WTC11 (cell line): ENCODE measurements around the gene PRSS53. TPM values are rescaled to one million over a fixed set of nuclear protein-coding genes. Genes with fewer than 3 reads are reported as not detected.

ENCODE experiments used
- ATAC-seq: fragments of 200-7000 bp; cut with Tn5 transposase; 2 replicates; pipeline ENCODE4 v1.10.0; 2021; ENCODE audit warnings: mild to moderate bottlenecking, moderate library complexity
- CTCF ChIA-PET: fragments of 300-600 bp; sonication (Branson Sonifier 250); formaldehyde crosslinking; loops from one replicate; lab custom pipeline; 2021; ENCODE audit warnings: antibody characterized with exemption; lab: Charles Lee
- POLR2A ChIA-PET: fragments of 350-600 bp; sonication (Branson Sonifier 250); formaldehyde crosslinking; loops from one replicate; lab custom pipeline; 2021; ENCODE audit warnings: antibody characterized with exemption; lab: Charles Lee
- DNase-seq: peaks from one replicate; pipeline ENCODE4 v3.0.0; 2021; ENCODE audit warnings: low spot score
- H3K27ac Mint-ChIP-seq: 2 replicates; pipeline ENCODE4 v1.8.0; 2021; ENCODE audit warnings: mixed read lengths
- H3K27me3 Mint-ChIP-seq: 2 replicates; pipeline ENCODE4 v1.8.0; 2021; ENCODE audit warnings: low read depth, mild to moderate bottlenecking, moderate library complexity, mixed read lengths
- H3K36me3 Mint-ChIP-seq: 2 replicates; pipeline ENCODE4 v1.8.0; 2021; ENCODE audit warnings: mixed read lengths
- H3K4me1 Mint-ChIP-seq: 2 replicates; pipeline ENCODE4 v1.8.0; 2022; ENCODE audit warnings: mixed read lengths
- H3K4me3 Mint-ChIP-seq: 2 replicates; pipeline ENCODE4 v1.8.0; 2021; ENCODE audit warnings: mild to moderate bottlenecking, moderate library complexity, mixed read lengths
- H3K9me3 Mint-ChIP-seq: 2 replicates; pipeline ENCODE4 v1.8.0; 2021; ENCODE audit warnings: mixed read lengths
- ATF1 ChIP-seq: sonication (generic); formaldehyde crosslinking; IDR thresholded peaks from 2 replicates; pipeline ENCODE4 v1.8.1; 2023; ENCODE audit warnings: mild to moderate bottlenecking, moderate library complexity, missing genetic modification reagents
- CBFB ChIP-seq: sonication (generic); formaldehyde crosslinking; IDR thresholded peaks from 2 replicates; pipeline ENCODE4 v1.8.1; 2022; ENCODE audit warnings: mild to moderate bottlenecking, low read depth, missing genetic modification reagents
- CREB1 ChIP-seq: sonication (generic); formaldehyde crosslinking; IDR thresholded peaks from 2 replicates; pipeline ENCODE4 v1.8.0; 2023; ENCODE audit warnings: mild to moderate bottlenecking, missing genetic modification reagents
- E2F4 ChIP-seq: sonication (generic); formaldehyde crosslinking; IDR thresholded peaks from 2 replicates; pipeline ENCODE4 v1.8.1; 2022; ENCODE audit warnings: low read depth, mild to moderate bottlenecking, moderate library complexity, missing genetic modification reagents, borderline replicate concordance
- E2F5 ChIP-seq: sonication (generic); formaldehyde crosslinking; IDR thresholded peaks from 2 replicates; pipeline ENCODE4 v1.8.1; 2022; ENCODE audit warnings: mild to moderate bottlenecking, moderate library complexity, missing genetic modification reagents
- FOXJ3 ChIP-seq: sonication (generic); formaldehyde crosslinking; IDR thresholded peaks from 2 replicates; pipeline ENCODE4 v1.9.0; 2021; ENCODE audit warnings: missing genetic modification reagents, mild to moderate bottlenecking, borderline replicate concordance
- FOXK1 ChIP-seq: sonication (generic); formaldehyde crosslinking; IDR thresholded peaks from 2 replicates; pipeline ENCODE4 v1.8.0; 2022; ENCODE audit warnings: mild to moderate bottlenecking, moderate library complexity, missing genetic modification reagents
- FOXP4 ChIP-seq: sonication (generic); formaldehyde crosslinking; IDR thresholded peaks from 2 replicates; pipeline ENCODE4 v1.8.0; 2022; ENCODE audit warnings: mild to moderate bottlenecking, missing genetic modification reagents
- GTF2I ChIP-seq: fragments of 250-450 bp; sonication (Bioruptor Pico); conservative IDR thresholded peaks from 2 replicates; pipeline ENCODE4 v1.4.0; 2021; ENCODE audit warnings: mild to moderate bottlenecking
- IRF1 ChIP-seq: sonication (generic); formaldehyde crosslinking; IDR thresholded peaks from 2 replicates; pipeline ENCODE4 v1.8.0; 2023; ENCODE audit warnings: missing genetic modification reagents
- JAZF1 ChIP-seq: fragments of 250-450 bp; sonication (Bioruptor Pico); IDR thresholded peaks from 2 replicates; pipeline ENCODE4 v1.9.0; 2021; ENCODE audit warnings: moderate library complexity, mild to moderate bottlenecking, inconsistent platforms
- MXD4 ChIP-seq: fragments of 250-450 bp; sonication (Bioruptor Pico); IDR thresholded peaks from 2 replicates; pipeline ENCODE4 v1.8.0; 2021; ENCODE audit warnings: mild to moderate bottlenecking, moderate library complexity, borderline replicate concordance
- NR1H2 ChIP-seq: sonication (generic); formaldehyde crosslinking; IDR thresholded peaks from 2 replicates; pipeline ENCODE4 v1.9.0; 2021; ENCODE audit warnings: mild to moderate bottlenecking, moderate library complexity, missing genetic modification reagents
- TEAD4 ChIP-seq: sonication (generic); formaldehyde crosslinking; IDR thresholded peaks from 2 replicates; pipeline ENCODE4 v1.8.0; 2022; ENCODE audit warnings: mild to moderate bottlenecking, missing genetic modification reagents
- ZNF423 ChIP-seq: fragments of 250-450 bp; sonication (Bioruptor Pico); IDR thresholded peaks from 2 replicates; pipeline ENCODE4 v2.1.2; 2022; ENCODE audit warnings: mild to moderate bottlenecking, moderate library complexity
- ZNF512 ChIP-seq: sonication (generic); formaldehyde crosslinking; IDR thresholded peaks from 2 replicates; pipeline ENCODE4 v1.8.1; 2022; ENCODE audit warnings: missing genetic modification reagents, borderline replicate concordance
- ZNF532 ChIP-seq: fragments of 250-450 bp; sonication (Bioruptor Pico); IDR thresholded peaks from 2 replicates; pipeline ENCODE4 v1.9.0; 2021; ENCODE audit warnings: mild to moderate bottlenecking, borderline replicate concordance
- ZSCAN18 ChIP-seq: fragments of 250-450 bp; sonication (Bioruptor Pico); IDR thresholded peaks from 2 replicates; pipeline ENCODE4 v2.1.2; 2022; ENCODE audit warnings: mild to moderate bottlenecking, moderate library complexity
- total RNA-seq: library from RNA; stranded (reverse); gene quantifications from 3 replicates; pipeline ENCODE4 v1.2.3, GENCODE V29; 2021

The PRSS53 gene
- total RNA-seq, 1 experiment from 2014 or later = 4.9 TPM

- ATAC-seq (no peak), DNase-seq (no peak)
- H3K4me1 Mint-ChIP-seq = peaks cover 45% of the 10 kb centered on the region
- TF ChIP-seq TEAD4 (no peak), JAZF1 (CRISPR knock-in tag) (no peak), MXD4 (no peak), NR1H2 (CRISPR knock-in tag) (no peak), ZSCAN18 (CRISPR knock-in tag) (no peak), FOXJ3 (CRISPR knock-in tag) (no peak), ATF1 (CRISPR knock-in tag) (no peak), ZNF532 (no peak), GTF2I (CRISPR knock-in tag) (no peak), ZNF512 (CRISPR knock-in tag) (no peak), FOXP4 (no peak), E2F5 (CRISPR knock-in tag) (no peak), FOXK1 (no peak), CBFB (CRISPR knock-in tag) (no peak), IRF1 (no peak), CREB1 (CRISPR knock-in tag) (no peak), E2F4 (no peak), ZNF423 (CRISPR knock-in tag) (no peak)
- peak overlapping the region; percentile 97 for H3K27ac Mint-ChIP-seq
- POLR2A ChIA-PET = interaction anchor here (0.9 to 2.2 kb wide), 7 partner anchors 8 to 56 kb away, joined by 3 to 20 read pairs (median 6); partner anchors contain the start of genes FUS, KAT8, ZNF646 and ZNF668
- H3K4me3 Mint-ChIP-seq = no peak overlapping the region
- no peaks in the 10 kb centered on the region for H3K27me3 Mint-ChIP-seq
- H3K36me3 Mint-ChIP-seq = peaks cover 31% of the 10 kb centered on the region
- CTCF ChIA-PET = interaction anchor here (0.5 to 3.3 kb wide), 7 partner anchors 9 to 328 kb away, joined by 3 to 25 read pairs (median 4); partner anchors contain the start of genes HSD3B7 and KAT8
- H3K9me3 Mint-ChIP-seq = no peaks in the 10 kb centered on the region
Measured at GRCh38 chr16:31130336-31130891, 41.7 kb upstream of the PRSS53 start.
